GM12865 (cell line): ENCODE data around the gene SIMC1.

Source experiments
- DNase-seq: peaks from one replicate; pipeline ENCODE4 v3.0.0; 2010; ENCODE audit warnings: low read depth
- H3K4me3 ChIP-seq: 2 replicates; pipeline ENCODE4 v1.5.1; 2011; ENCODE audit warnings: mild to moderate bottlenecking, low read depth, low read length, control low read depth
- TF ChIP-seq, protein P1 (sequence below): IDR thresholded peaks from 2 replicates; pipeline ENCODE4 v1.5.1; 2011; ENCODE audit warnings: low read length, control low read depth, low read depth, inconsistent platforms; ENCODE audit not compliant: insufficient read depth; ENCODE audit errors: missing control alignments

The SIMC1 gene

DNA sequence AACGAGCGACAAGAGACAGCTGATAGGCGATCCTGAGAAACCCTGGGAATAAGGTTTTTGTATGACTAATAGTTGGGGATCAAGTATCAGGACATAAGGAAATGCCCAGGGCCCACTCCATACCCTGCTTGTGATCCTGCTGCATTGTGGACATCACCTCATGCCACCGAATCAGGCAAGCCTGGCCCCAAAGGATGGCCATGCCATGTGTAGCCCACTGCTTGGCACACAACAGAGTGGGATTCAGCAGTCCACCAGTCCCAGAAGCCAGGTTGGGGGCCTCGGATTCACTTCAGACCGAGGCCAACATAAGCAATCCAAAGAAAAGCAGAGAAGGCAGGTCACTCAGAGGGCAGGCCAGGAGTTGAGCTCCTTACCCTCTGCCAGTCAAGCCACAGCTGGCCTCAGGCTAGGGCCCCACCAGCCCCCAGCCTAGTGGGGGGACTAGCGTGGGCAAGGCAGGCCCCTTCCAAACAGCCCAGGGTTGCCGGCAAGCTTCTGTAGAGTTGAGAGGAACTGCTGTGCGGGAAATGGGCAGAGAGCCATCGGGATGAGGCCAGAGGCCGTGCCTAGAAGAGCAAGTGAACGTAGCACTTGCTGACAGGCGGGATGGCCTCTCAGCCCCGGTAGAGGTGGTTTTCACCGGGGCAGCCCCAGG is 145.2 kb downstream of the SIMC1 start:
- no peak overlapping the region for H3K4me3 ChIP-seq
- TF ChIP-seq, protein P1, sequence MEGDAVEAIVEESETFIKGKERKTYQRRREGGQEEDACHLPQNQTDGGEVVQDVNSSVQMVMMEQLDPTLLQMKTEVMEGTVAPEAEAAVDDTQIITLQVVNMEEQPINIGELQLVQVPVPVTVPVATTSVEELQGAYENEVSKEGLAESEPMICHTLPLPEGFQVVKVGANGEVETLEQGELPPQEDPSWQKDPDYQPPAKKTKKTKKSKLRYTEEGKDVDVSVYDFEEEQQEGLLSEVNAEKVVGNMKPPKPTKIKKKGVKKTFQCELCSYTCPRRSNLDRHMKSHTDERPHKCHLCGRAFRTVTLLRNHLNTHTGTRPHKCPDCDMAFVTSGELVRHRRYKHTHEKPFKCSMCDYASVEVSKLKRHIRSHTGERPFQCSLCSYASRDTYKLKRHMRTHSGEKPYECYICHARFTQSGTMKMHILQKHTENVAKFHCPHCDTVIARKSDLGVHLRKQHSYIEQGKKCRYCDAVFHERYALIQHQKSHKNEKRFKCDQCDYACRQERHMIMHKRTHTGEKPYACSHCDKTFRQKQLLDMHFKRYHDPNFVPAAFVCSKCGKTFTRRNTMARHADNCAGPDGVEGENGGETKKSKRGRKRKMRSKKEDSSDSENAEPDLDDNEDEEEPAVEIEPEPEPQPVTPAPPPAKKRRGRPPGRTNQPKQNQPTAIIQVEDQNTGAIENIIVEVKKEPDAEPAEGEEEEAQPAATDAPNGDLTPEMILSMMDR: no peak
- DNase-seq: no peak

DNA sequence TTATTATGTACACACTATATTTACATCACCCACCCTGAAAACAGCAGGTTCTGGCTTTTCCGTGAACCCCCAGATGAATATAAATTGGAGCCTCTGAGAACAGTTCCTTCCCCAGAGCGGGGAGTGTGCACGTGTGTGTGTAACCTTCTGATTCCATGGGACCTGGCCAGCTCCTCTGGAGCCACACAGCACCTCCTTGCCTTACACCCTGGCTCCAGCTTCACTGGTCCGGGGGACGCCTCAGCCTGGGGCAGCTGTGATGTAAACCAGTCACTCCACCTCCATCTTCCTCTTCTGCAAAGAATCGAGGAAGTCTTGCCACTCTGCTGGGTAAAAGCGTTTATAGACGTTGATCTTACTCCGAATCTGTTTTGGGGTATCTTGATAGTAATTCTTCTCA is 145.7 kb downstream of the SIMC1 start:
- H3K4me3 ChIP-seq: no peak overlapping the region
- TF ChIP-seq, protein P1: no peak
- DNase-seq: no peak

DNA sequence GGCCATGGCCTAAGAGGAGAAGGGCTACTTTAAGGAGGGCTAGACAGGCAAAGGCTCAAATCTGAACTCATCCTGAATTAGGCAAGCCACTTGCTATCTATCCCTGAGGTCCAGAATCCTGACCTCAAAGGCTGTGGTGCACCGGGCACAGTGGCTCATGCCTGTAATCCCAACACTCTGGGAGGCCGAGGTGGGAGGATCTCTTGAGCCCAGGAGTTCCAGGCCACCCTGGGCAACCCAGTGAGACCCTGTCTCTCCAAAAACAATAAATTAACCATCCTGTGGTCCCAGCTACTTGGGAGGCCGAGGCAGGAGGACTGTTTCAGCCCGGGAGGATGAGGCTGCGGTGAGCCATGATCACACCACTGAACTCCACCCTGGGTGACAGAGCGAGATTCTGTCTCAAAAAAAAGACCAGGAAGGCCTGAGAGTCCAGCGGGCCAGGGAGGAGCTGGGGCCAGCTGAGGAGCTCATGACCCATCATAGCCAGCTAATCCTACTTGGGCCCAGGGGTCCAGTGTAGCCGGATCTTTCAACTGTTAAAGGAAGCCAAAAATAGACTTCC is 146.2 kb downstream of the SIMC1 start:
- no peak for DNase-seq
- no peak overlapping the region for H3K4me3 ChIP-seq
- TF ChIP-seq, protein P1: no peak

DNA sequence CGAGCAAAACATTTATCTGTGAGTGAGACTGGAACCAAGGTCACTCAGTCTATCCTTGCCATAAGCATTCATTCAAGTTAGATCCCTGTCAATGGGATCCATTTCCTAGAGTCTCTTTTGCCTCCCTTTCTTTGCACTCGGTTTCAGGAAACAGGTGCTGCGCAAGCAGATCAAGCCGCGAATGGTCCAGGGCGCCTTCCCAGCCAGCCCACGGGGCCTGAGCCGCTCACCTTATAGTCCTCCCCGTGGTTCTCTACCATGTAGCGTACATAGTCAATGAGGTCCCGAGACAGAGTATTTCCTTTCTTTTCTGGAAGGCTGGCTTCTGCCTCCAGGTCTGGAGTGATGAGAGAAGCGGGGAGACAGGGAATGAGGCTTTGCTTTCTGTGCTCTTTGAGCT is 146.8 kb downstream of the SIMC1 start:
- TF ChIP-seq, protein P1: no peak
- DNase-seq: no peak
- H3K4me3 ChIP-seq: no peak overlapping the region

DNA sequence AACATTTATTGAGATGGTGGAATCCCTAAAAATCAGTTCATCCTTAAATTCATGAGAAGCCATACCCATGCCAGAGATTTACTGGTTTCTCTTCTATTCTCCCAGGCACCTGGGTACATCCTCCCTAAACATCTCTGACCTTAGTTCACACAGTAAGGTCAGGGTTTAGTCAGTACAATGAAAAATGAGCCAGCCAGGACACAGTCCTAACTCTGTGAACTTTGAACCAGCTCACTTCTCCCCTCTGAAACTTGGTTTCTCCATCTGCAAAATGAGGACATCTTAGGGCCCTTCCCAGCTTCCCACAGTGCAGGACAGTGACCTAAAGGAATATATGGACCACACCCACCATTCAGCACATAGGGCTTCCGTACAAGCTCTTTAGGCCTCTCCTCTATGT is 148.3 kb downstream of the SIMC1 start:
- TF ChIP-seq, protein P1: no peak
- peak overlapping the region; percentile 96 for H3K4me3 ChIP-seq
- DNase-seq: no peak

DNA sequence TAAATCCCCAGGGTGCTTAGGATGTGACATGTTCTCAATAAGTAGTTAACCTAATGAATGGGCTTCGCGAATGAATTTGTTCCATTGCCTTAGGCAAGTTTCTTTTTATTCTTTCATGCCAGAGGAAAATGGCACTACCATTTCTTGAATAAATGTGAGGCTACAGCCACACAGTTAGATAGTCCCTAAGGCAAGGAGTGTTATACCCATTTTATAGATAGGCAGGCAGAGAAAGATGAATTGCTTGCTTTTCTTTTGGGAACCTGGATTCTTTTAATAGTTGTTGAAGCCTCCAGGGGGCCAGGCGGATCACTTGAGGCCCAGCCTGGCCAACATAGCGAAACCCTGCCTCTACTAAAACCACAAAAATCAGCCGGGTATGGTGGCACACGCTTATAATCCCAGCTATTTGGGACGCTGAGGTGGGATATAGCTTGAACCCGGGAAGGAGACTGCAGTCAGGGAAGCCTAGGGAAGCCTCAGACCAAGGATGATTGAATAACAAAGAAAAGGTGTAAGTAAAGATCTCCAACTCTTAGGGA is 149.2 kb downstream of the SIMC1 start:
- TF ChIP-seq, protein P1: no peak
- peak overlapping the region; percentile 96 for H3K4me3 ChIP-seq
- peak; percentile 22 for DNase-seq
